Adrenal gland (tissue), 12 donors: ENCODE data around the gene AGRN. TPM values are rescaled to one million over a fixed set of nuclear protein-coding genes. Genes with fewer than 3 reads are reported as not detected.

Source experiments
- DNase-seq, 7 donors: peaks; one replicate each; pipeline ENCODE4 v3.0.0-alpha.2; 2019 to 2020
- H3K27ac ChIP-seq, 5 donors: fragments of 200-600 bp; sonication (generic) in 4 of 5; 1 replicate in 3 of 5; 2 replicates in 2 of 5; pipeline versions ENCODE4 v1.5.1 to v1.8.0; 2016 to 2020; ENCODE audit warnings: mild to moderate bottlenecking in 1 of 5
- H3K27me3 ChIP-seq: fragments of 200-600 bp; 2 replicates; pipeline ENCODE4 v1.8.0; 2021
- H3K36me3 ChIP-seq, 2 donors: fragments of 200-600 bp; replicated peaks in 1 of 2; 1 replicate in 1 of 2; 2 replicates in 1 of 2; pipeline versions ENCODE4 v1.5.1 to v1.8.0; 2018 to 2022
- H3K4me1 ChIP-seq, 2 donors: fragments of 200-600 bp; replicated peaks in 1 of 2; 1 replicate in 1 of 2; 2 replicates in 1 of 2; pipeline versions ENCODE4 v1.5.1 to v1.8.0; 2018 to 2021
- H3K4me3 ChIP-seq, 4 donors: fragments of 200-600 bp; sonication (generic) in 3 of 4; one replicate each; pipeline ENCODE4 v1.5.1; 2016 to 2018
- H3K9me3 ChIP-seq, 3 donors: fragments of 200-600 bp; sonication (generic) in 1 of 3; replicated peaks in 1 of 3; 1 replicate in 2 of 3; 2 replicates in 1 of 3; pipeline versions ENCODE4 v1.5.1 to v1.8.0; 2016 to 2021
- POLR2A ChIP-seq, 2 donors: fragments of 450-650 bp; IDR thresholded peaks; one replicate each; pipeline ENCODE4 v1.6.1; 2017; ENCODE audit warnings: antibody characterized with exemption in 2 of 2, mild to moderate bottlenecking in 2 of 2, moderate library complexity in 1 of 2
- WGBS, 4 donors: extraction: QIAGEN DNeasy Blood & Tissue Kit in 2 of 4; methylation state at CpG; one replicate each; pipeline versions ENCODE4 v1.1.5 to v1.1.7; 2013 to 2017; 5-methylcytosine and 5-hydroxymethylcytosine counted together
- intact Hi-C, 2 donors: fragments of 100-400 bp; cut with DNase I; formaldehyde crosslinking; loops; one replicate each; pipeline versions ENCODE4 v1.14.1 to v1.15.0; 2022 to 2023
- polyA plus RNA-seq, 3 donors: library from polyadenylated mRNA; stranded (reverse); fragments of 200-250 nt in 2 of 3; fragments of 350-450 nt in 1 of 3; fragmentation: Illumina TruSeq in 1 of 3; extraction: RNeasy Lipid Tissue Mini Kit (QIAGEN cat#74804) in 1 of 3; gene quantifications; one replicate each; pipeline ENCODE4 v1.2.3, GENCODE V29; 2013 to 2014
- total RNA-seq, 9 donors: library from RNA; depleted of rRNA in 4 of 9; stranded (reverse); fragments of >200 nt in 4 of 9; fragments of 120-200 nt in 1 of 9; fragmentation: NEBNext Ultra II Directional in 1 of 9; extraction: Animal tissue kit (Norgen Biotek cat#: 25700) in 1 of 9; gene quantifications; one replicate each; pipeline versions ENCODE4 v1.1.0 to v1.2.4, GENCODE V29; 2013 to 2023
- TF ChIP-seq, protein P1 (sequence below), 6 experiments: fragments of 450-650 bp in 4 of 6; fragments of 200-600 bp in 2 of 6; sonication (generic) in 1 of 6; IDR thresholded peaks; 1 replicate in 5 of 6; 2 replicates in 1 of 6; pipeline versions ENCODE4 v1.5.1 to v1.8.0; 2016 to 2021; ENCODE audit warnings: antibody characterized with exemption in 6 of 6, mild to moderate bottlenecking in 2 of 6, moderate library complexity in 1 of 6
- donor health status: healthy with polysubstance abuse.
- donor health status: Bipolar disorder and iron deficiency.
- donor health status: DM: yes; HTN: yes; CAD: no.
- donor health status: DM: no; HTN: no; CAD: no.
- donor health status: DM: no; HTN: no; CAD: no.
- donor health status: DM: yes; HTN: yes; CAD: no.

Gene AGRN
- total and polyA plus RNA-seq, 12 donors: 2.2 to 27.8 (median 11.8) TPM

DNA sequence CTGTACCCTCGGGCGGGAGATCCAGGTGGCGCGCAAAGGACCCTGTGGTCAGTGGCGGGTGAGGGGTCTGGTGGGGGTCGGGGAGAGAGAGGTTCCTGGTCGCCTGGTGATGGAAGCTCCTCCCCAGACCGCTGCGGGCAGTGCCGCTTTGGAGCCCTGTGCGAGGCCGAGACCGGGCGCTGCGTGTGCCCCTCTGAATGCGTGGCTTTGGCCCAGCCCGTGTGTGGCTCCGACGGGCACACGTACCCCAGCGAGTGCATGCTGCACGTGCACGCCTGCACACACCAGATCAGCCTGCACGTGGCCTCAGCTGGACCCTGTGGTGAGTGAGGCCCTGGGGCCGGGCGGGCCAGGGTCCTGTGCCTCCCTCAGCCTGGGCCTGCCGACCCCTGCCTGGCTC lies 23.5 kb downstream of the AGRN start:
- H3K4me3 ChIP-seq: no peak overlapping the region
- no peaks in the 10 kb centered on the region for H3K36me3 ChIP-seq
- DNase-seq: no peak
- intact Hi-C loops: no loop called here
- TF ChIP-seq, protein P1, sequence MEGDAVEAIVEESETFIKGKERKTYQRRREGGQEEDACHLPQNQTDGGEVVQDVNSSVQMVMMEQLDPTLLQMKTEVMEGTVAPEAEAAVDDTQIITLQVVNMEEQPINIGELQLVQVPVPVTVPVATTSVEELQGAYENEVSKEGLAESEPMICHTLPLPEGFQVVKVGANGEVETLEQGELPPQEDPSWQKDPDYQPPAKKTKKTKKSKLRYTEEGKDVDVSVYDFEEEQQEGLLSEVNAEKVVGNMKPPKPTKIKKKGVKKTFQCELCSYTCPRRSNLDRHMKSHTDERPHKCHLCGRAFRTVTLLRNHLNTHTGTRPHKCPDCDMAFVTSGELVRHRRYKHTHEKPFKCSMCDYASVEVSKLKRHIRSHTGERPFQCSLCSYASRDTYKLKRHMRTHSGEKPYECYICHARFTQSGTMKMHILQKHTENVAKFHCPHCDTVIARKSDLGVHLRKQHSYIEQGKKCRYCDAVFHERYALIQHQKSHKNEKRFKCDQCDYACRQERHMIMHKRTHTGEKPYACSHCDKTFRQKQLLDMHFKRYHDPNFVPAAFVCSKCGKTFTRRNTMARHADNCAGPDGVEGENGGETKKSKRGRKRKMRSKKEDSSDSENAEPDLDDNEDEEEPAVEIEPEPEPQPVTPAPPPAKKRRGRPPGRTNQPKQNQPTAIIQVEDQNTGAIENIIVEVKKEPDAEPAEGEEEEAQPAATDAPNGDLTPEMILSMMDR (IDR thresholded peaks at IDR 0.05): no peak
- TF ChIP-seq POLR2A (IDR thresholded peaks at IDR 0.05): no peak
- H3K9me3 ChIP-seq: no peaks in the 10 kb centered on the region
- WGBS, 4 donors: 94 to 100% (median 95%) methylated on average over 7 to 27 of the region's 27 CpGs
- H3K4me1 ChIP-seq: peaks cover 8 to 10% of the 10 kb centered on the region in 2 donors
- peaks cover 11% of the 10 kb centered on the region for H3K27me3 ChIP-seq
- H3K27ac ChIP-seq: no peak overlapping the region

GRCh38 chr1:1043921-1044320 lies 24.0 kb downstream of the AGRN start:
- 95 to 97% (median 96%) methylated on average over 16 to 33 of the region's 33 CpGs for WGBS, 4 donors
- H3K9me3 ChIP-seq: no peaks in the 10 kb centered on the region
- peaks cover 6% of the 10 kb centered on the region for H3K27me3 ChIP-seq
- TF ChIP-seq, protein P1 (IDR thresholded peaks at IDR 0.05): no peak
- no peak for TF ChIP-seq POLR2A (IDR thresholded peaks at IDR 0.05)
- H3K36me3 ChIP-seq: no peaks in the 10 kb centered on the region
- no peak for DNase-seq
- peaks cover 8 to 10% of the 10 kb centered on the region in 2 donors for H3K4me1 ChIP-seq
- intact Hi-C loops: no loop called here
- H3K27ac ChIP-seq: no peak overlapping the region
- H3K4me3 ChIP-seq: no peak overlapping the region

- Histone ChIP-seq H3K36me3 (no peaks in the 10 kb centered on the region), H3K9me3 (no peaks in the 10 kb centered on the region), H3K4me3 (no peak overlapping the region), H3K27me3 (peaks cover 3% of the 10 kb centered on the region), H3K27ac (no peak overlapping the region), H3K4me1 (peaks cover 8 to 10% of the 10 kb centered on the region in 2 donors)
- TF ChIP-seq POLR2A (IDR thresholded peaks at IDR 0.05): no peak
- TF ChIP-seq, protein P1 (IDR thresholded peaks at IDR 0.05): no peak
- no peak for DNase-seq
- WGBS, 4 donors: 89 to 96% (median 94%) methylated on average over 25 to 34 of the region's 34 CpGs
- intact Hi-C loops: no loop called here
Observed at GRCh38 chr1:1044455-1045078, 24.6 kb downstream of the AGRN start.

DNA sequence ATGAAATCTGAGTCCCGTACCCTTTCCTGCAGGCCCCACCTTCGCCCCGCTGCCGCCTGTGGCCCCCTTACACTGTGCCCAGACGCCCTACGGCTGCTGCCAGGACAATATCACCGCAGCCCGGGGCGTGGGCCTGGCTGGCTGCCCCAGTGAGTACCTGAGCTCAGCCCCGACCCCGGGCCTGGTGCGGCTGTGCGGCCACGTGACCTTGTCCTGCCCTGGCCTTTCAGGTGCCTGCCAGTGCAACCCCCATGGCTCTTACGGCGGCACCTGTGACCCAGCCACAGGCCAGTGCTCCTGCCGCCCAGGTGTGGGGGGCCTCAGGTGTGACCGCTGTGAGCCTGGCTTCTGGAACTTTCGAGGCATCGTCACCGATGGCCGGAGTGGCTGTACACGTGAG lies 25.2 kb downstream of the AGRN start:
- Histone ChIP-seq H3K27me3 (no peaks in the 10 kb centered on the region), H3K9me3 (no peaks in the 10 kb centered on the region), H3K27ac (no peak overlapping the region), H3K4me3 (no peak overlapping the region), H3K4me1 (peaks cover 5% of the 10 kb centered on the region in 2 donors), H3K36me3 (no peaks in the 10 kb centered on the region)
- TF ChIP-seq, protein P1 (IDR thresholded peaks at IDR 0.05): no peak
- no peak for TF ChIP-seq POLR2A (IDR thresholded peaks at IDR 0.05)
- 92 to 98% (median 95%) methylated on average over 13 to 23 of the region's 23 CpGs for WGBS, 4 donors
- no peak for DNase-seq
- intact Hi-C loops: no loop called here
